Measurements from ENCODE around the gene ATP13A2.
"Not testable (repeated sequence)": the region's sequence is repeated elsewhere in the genome, so short reads cannot be mapped to it uniquely, and the experiment has no call there.

Gene ATP13A2

DNA sequence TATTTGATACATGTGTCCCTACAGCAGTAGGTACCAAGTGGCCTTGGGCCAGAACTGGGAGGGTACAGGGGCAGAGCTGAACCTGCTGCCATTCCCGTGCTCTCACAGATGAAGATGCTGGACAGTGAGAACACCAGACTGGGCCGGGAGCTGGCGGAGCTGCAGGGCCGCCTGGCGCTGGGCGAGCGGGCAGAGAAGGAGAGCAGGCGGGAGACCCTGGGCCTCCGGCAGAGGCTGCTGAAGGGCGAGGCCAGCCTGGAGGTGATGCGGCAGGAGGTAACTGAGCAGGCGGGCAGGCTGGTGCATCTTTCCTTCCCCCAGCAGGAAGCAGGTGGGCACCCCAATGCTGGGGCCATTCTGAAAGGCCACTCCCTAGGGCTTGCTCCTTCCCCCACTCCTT lies 53.3 kb downstream of the ATP13A2 start:
- no peaks in the 10 kb centered on the region for H3K4me1 ChIP-seq
- TF ChIP-seq, protein P1, sequence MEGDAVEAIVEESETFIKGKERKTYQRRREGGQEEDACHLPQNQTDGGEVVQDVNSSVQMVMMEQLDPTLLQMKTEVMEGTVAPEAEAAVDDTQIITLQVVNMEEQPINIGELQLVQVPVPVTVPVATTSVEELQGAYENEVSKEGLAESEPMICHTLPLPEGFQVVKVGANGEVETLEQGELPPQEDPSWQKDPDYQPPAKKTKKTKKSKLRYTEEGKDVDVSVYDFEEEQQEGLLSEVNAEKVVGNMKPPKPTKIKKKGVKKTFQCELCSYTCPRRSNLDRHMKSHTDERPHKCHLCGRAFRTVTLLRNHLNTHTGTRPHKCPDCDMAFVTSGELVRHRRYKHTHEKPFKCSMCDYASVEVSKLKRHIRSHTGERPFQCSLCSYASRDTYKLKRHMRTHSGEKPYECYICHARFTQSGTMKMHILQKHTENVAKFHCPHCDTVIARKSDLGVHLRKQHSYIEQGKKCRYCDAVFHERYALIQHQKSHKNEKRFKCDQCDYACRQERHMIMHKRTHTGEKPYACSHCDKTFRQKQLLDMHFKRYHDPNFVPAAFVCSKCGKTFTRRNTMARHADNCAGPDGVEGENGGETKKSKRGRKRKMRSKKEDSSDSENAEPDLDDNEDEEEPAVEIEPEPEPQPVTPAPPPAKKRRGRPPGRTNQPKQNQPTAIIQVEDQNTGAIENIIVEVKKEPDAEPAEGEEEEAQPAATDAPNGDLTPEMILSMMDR (IDR thresholded peaks at IDR 0.05), result no peak

DNA sequence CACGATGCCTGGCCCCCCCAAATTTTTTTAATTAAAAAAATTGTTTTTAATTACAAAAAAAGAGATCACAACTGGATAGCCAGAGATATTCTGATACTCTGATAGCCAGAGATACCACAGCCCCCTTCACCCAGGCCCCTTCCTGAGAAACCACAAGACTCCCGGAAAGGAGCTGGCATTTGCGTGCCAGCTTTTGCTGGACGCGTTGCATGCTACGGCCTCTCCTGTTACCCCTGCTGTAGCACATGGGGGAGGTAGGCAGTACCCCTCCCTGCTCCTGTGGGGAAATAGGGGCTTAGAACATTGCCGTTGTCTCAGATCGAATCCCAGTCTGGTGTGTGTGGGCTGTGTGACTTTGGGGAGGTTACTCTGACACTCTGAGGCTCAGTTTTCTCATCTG lies 54.0 kb downstream of the ATP13A2 start:
- no peaks in the 10 kb centered on the region for H3K36me3 ChIP-seq (ENCODE audit: control insufficient read depth, insufficient read depth, low read length)
- H3K27ac ChIP-seq, result no peak overlapping the region
- H2AFZ ChIP-seq, result no peak overlapping the region
- H3K9ac ChIP-seq, result no peak overlapping the region
- no peaks in the 10 kb centered on the region for H3K79me2 ChIP-seq
- H3K4me2 ChIP-seq (ENCODE audit: low read length), result no peak overlapping the region
- H3K27me3 ChIP-seq (ENCODE audit: control insufficient read depth, insufficient read depth, low read length), result no peaks in the 10 kb centered on the region
- no peaks in the 10 kb centered on the region for H3K4me1 ChIP-seq
- no peak overlapping the region for H3K4me3 ChIP-seq (ENCODE audit: low read depth, low read length)
- no peaks in the 10 kb centered on the region for H3K9me3 ChIP-seq (ENCODE audit: control insufficient read depth, low read length)
- TF ChIP-seq, protein P1 (IDR thresholded peaks at IDR 0.05), result no peak

More for the DNA sequence above, 53.3 kb downstream of the ATP13A2 start:
- Histone ChIP-seq H3K36me3 (ENCODE audit: control insufficient read depth, insufficient read depth, low read length) (no peaks in the 10 kb centered on the region), H3K9ac (no peak overlapping the region), H3K79me2 (no peaks in the 10 kb centered on the region), H3K4me3 (ENCODE audit: low read depth, low read length) (no peak overlapping the region), H3K27ac (no peak overlapping the region), H2AFZ (no peak overlapping the region), H3K9me3 (ENCODE audit: control insufficient read depth, low read length) (no peaks in the 10 kb centered on the region), H3K4me2 (ENCODE audit: low read length) (no peak overlapping the region), H3K27me3 (ENCODE audit: control insufficient read depth, insufficient read depth, low read length) (no peaks in the 10 kb centered on the region)

DNA sequence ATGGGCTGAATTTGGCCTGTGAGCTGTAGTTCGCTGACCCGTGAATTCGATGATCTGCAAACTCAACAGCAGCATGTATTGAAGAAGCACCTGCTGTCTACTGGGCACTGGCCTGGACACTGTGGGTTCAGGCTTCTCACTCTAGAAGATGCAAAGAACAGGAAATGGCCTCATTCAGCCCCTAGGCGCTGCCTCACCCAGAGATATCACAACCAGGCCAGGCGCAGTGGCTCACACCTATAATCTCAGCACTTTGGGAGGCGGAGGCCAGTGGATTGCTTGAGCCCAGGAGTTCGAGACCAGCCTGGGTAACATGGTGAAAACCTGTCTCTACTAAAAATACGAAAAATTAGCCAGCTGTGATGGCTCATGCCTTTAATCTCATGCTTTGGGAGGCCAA lies 55.0 kb downstream of the ATP13A2 start:
- no peaks in the 10 kb centered on the region for H3K9me3 ChIP-seq (ENCODE audit: control insufficient read depth, low read length)
- H2AFZ ChIP-seq, result no peak overlapping the region
- no peaks in the 10 kb centered on the region for H3K27me3 ChIP-seq (ENCODE audit: control insufficient read depth, insufficient read depth, low read length)
- no peak overlapping the region for H3K27ac ChIP-seq
- TF ChIP-seq, protein P1 (IDR thresholded peaks at IDR 0.05), result no peak
- H3K4me3 ChIP-seq (ENCODE audit: low read depth, low read length), result no peak overlapping the region
- H3K36me3 ChIP-seq (ENCODE audit: control insufficient read depth, insufficient read depth, low read length), result no peaks in the 10 kb centered on the region
- H3K79me2 ChIP-seq, result no peaks in the 10 kb centered on the region
- H3K4me2 ChIP-seq (ENCODE audit: low read length), result no peak overlapping the region
- H3K4me1 ChIP-seq, result no peaks in the 10 kb centered on the region
- H3K9ac ChIP-seq, result no peak overlapping the region

DNA sequence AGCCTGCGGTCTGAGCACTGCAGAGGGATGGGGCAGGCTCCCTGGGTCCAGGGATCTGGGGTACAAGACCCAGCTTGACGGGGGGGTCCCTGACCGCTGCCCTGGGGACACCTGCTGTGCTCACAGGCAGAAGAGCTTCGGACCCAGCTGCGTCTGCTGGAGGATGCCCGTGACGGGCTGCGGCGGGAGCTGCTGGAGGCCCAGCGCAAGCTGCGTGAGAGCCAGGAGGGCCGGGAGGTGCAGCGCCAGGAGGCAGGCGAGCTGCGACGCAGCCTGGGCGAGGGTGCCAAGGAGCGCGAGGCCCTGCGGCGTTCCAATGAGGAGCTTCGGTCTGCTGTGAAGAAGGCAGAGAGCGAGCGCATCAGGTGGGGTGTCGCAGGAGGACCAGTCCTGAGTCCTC lies 56.5 kb downstream of the ATP13A2 start:
- Histone ChIP-seq H3K4me2 (ENCODE audit: low read length) (no peak overlapping the region), H3K27me3 (ENCODE audit: control insufficient read depth, insufficient read depth, low read length) (no peaks in the 10 kb centered on the region), H2AFZ (no peak overlapping the region), H3K9me3 (ENCODE audit: control insufficient read depth, low read length) (no peaks in the 10 kb centered on the region), H3K4me3 (ENCODE audit: low read depth, low read length) (no peak overlapping the region), H3K79me2 (no peaks in the 10 kb centered on the region), H3K36me3 (ENCODE audit: control insufficient read depth, insufficient read depth, low read length) (no peaks in the 10 kb centered on the region), H3K27ac (no peak overlapping the region), H3K4me1 (no peaks in the 10 kb centered on the region), H3K9ac (no peak overlapping the region)
- TF ChIP-seq, protein P1 (IDR thresholded peaks at IDR 0.05), result no peak

DNA sequence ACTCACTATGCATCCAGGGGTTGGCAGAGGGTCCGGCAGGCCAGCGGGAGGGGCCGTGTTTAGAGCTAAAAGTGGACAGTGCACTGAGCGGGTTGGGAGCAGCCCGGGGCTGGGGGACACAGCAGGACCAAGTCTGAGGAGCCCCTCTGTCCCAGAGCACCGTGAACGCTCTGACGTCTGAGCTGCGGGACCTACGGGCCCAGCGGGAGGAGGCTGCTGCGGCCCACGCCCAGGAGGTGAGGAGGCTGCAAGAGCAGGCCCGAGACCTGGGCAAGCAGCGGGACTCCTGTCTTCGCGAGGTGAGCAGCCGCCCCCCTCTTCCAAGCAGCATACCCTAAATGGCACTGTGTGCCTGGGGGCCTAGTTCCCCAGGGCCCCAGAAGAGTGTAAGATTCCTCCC lies 57.1 kb downstream of the ATP13A2 start:
- TF ChIP-seq, protein P1 (IDR thresholded peaks at IDR 0.05), result no peak
- no peaks in the 10 kb centered on the region for H3K27me3 ChIP-seq (ENCODE audit: control insufficient read depth, insufficient read depth, low read length)

DNA sequence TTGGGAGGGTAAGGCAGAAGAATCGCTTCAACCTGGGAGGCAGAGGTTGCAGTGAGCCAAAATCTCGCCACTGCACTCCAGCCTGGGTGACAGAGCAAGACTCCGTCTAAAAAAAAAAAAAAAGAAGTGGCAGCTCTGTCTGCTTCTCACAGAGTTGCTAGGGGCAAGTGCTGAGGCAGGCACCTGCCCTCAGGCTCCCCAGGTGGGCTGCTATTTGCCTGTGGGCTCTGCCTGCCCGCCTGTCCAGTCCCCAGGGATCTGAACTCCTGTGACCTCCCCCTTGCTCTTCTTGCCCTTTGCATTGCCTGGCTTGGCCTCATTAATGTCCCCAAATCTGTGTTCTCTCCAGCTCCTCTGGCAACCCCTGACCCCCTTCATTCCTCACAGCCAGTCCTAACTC lies 59.4 kb downstream of the ATP13A2 start:
- H3K9me3 ChIP-seq (ENCODE audit: control insufficient read depth, low read length); H3K27me3 ChIP-seq (ENCODE audit: control insufficient read depth, insufficient read depth, low read length); H3K4me1 ChIP-seq; H3K36me3 ChIP-seq (ENCODE audit: control insufficient read depth, insufficient read depth, low read length); H3K4me3 ChIP-seq (ENCODE audit: low read depth, low read length); H3K27ac ChIP-seq; H3K9ac ChIP-seq; H3K79me2 ChIP-seq; H3K4me2 ChIP-seq (ENCODE audit: low read length); H2AFZ ChIP-seq: not testable (repeated sequence)

More for the DNA sequence above, 57.1 kb downstream of the ATP13A2 start:
- Histone ChIP-seq H2AFZ (no peak overlapping the region), H3K9me3 (ENCODE audit: control insufficient read depth, low read length) (no peaks in the 10 kb centered on the region), H3K79me2 (no peaks in the 10 kb centered on the region), H3K9ac (no peak overlapping the region), H3K4me1 (no peaks in the 10 kb centered on the region), H3K4me2 (ENCODE audit: low read length) (no peak overlapping the region), H3K4me3 (ENCODE audit: low read depth, low read length) (no peak overlapping the region), H3K27ac (no peak overlapping the region), H3K36me3 (ENCODE audit: control insufficient read depth, insufficient read depth, low read length) (no peaks in the 10 kb centered on the region)

DNA sequence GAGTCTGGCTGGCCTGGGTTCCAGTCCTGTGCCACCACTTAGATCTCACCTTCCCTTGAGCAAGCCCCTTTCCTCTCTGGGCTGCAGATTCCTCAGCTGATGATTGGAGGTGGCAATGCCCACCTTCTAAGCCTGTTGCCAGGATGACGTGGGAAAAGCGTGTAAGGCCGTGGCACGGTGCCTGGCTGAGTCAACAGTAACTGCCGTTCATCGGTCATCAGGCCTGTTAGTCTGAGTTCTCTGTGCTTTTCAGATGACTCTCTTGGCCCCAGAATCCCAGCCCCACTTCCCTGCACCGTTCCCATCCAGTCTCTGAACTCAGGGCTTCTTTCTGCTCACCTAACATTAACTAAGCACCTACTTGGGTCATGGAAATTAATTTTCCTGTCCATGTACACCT lies 62.7 kb downstream of the ATP13A2 start:
- H3K36me3 ChIP-seq (ENCODE audit: control insufficient read depth, insufficient read depth, low read length); H3K9me3 ChIP-seq (ENCODE audit: control insufficient read depth, low read length); H3K9ac ChIP-seq; H3K27ac ChIP-seq; H3K79me2 ChIP-seq; H2AFZ ChIP-seq; H3K4me3 ChIP-seq (ENCODE audit: low read depth, low read length); H3K4me1 ChIP-seq; H3K27me3 ChIP-seq (ENCODE audit: control insufficient read depth, insufficient read depth, low read length); H3K4me2 ChIP-seq (ENCODE audit: low read length): not testable (repeated sequence)
